ENCODE results near the gene PTPRN2. TPM values are rescaled to one million over a fixed set of nuclear protein-coding genes. Genes with fewer than 3 reads are reported as not detected.

The PTPRN2 gene
- polyA plus RNA-seq, 4 donors = 1.6 to 11.7 (median 4.0) TPM

GRCh38 chr7:158400601-158401225 lies 186.9 kb downstream of the PTPRN2 start:
- Histone ChIP-seq H3K27ac (ENCODE audit: low read depth in 1 of 3, low read length in 2 of 3) (no peak overlapping the region), H3K36me3 (ENCODE audit: control insufficient read depth in 3 of 3, insufficient read depth in 2 of 3, low read depth in 1 of 3, low read length in 3 of 3) (no peaks in the 10 kb centered on the region), H3K9me3 (ENCODE audit: control insufficient read depth in 2 of 2, insufficient read depth in 1 of 2, low read depth in 1 of 2, low read length in 1 of 2) (peaks cover 0 to 9% of the 10 kb centered on the region in 2 donors), H3K4me1 (ENCODE audit: control insufficient read depth in 3 of 3, insufficient read depth in 2 of 3, low read depth in 1 of 3, low read length in 2 of 3) (peaks cover 0 to 14% (median 0%) of the 10 kb centered on the region in 3 donors), H3K27me3 (ENCODE audit: control insufficient read depth in 3 of 3, insufficient read depth in 3 of 3, low read length in 3 of 3) (no peaks in the 10 kb centered on the region), H3K4me3 (ENCODE audit: low read depth in 1 of 3, low read length in 3 of 3) (no peak overlapping the region)
- WGBS, 3 donors = 79 to 90% (median 83%) methylated on average over 24 of the region's 24 CpGs
- DNase-seq (no peak), FAIRE-seq (no peak)

GRCh38 chr7:158399762-158400161 lies 187.9 kb downstream of the PTPRN2 start:
- Histone ChIP-seq H3K27ac (ENCODE audit: low read depth in 1 of 3, low read length in 2 of 3) (no peak overlapping the region), H3K36me3 (ENCODE audit: control insufficient read depth in 3 of 3, insufficient read depth in 2 of 3, low read depth in 1 of 3, low read length in 3 of 3) (no peaks in the 10 kb centered on the region), H3K4me1 (ENCODE audit: control insufficient read depth in 3 of 3, insufficient read depth in 2 of 3, low read depth in 1 of 3, low read length in 2 of 3) (peaks cover 0 to 14% (median 0%) of the 10 kb centered on the region in 3 donors), H3K9me3 (ENCODE audit: control insufficient read depth in 2 of 2, insufficient read depth in 1 of 2, low read depth in 1 of 2, low read length in 1 of 2) (peaks cover 0 to 9% of the 10 kb centered on the region in 2 donors), H3K4me3 (ENCODE audit: low read depth in 1 of 3, low read length in 3 of 3) (no peak overlapping the region), H3K27me3 (ENCODE audit: control insufficient read depth in 3 of 3, insufficient read depth in 3 of 3, low read length in 3 of 3) (no peaks in the 10 kb centered on the region)
- DNase-seq = no peak
- no peak for FAIRE-seq
- 81 to 91% (median 82%) methylated on average over 9 of the region's 9 CpGs for WGBS, 3 donors

- Histone ChIP-seq H3K36me3 (ENCODE audit: control insufficient read depth in 3 of 3, insufficient read depth in 2 of 3, low read depth in 1 of 3, low read length in 3 of 3) (no peaks in the 10 kb centered on the region), H3K4me3 (ENCODE audit: low read depth in 1 of 3, low read length in 3 of 3) (no peak overlapping the region), H3K9me3 (ENCODE audit: control insufficient read depth in 2 of 2, insufficient read depth in 1 of 2, low read depth in 1 of 2, low read length in 1 of 2) (peaks cover 0 to 9% of the 10 kb centered on the region in 2 donors), H3K27ac (ENCODE audit: low read depth in 1 of 3, low read length in 2 of 3) (no peak overlapping the region), H3K27me3 (ENCODE audit: control insufficient read depth in 3 of 3, insufficient read depth in 3 of 3, low read length in 3 of 3) (no peaks in the 10 kb centered on the region), H3K4me1 (ENCODE audit: control insufficient read depth in 3 of 3, insufficient read depth in 2 of 3, low read depth in 1 of 3, low read length in 2 of 3) (peaks cover 0 to 14% (median 0%) of the 10 kb centered on the region in 3 donors)
- 86 to 95% (median 92%) methylated on average over 1 of the region's 1 CpG for WGBS, 3 donors
- no peak for FAIRE-seq
- no peak for DNase-seq
These were observed 188.9 kb downstream of the PTPRN2 start for GRCh38 chr7:158398750-158399149.

- peaks cover 0 to 9% of the 10 kb centered on the region in 2 donors for H3K9me3 ChIP-seq (ENCODE audit: control insufficient read depth in 2 of 2, insufficient read depth in 1 of 2, low read depth in 1 of 2, low read length in 1 of 2)
- WGBS, 3 donors = 90 to 95% (median 92%) methylated on average over 6 of the region's 6 CpGs
- no peak overlapping the region for H3K27ac ChIP-seq (ENCODE audit: low read depth in 1 of 3, low read length in 2 of 3)
- H3K36me3 ChIP-seq (ENCODE audit: control insufficient read depth in 3 of 3, insufficient read depth in 2 of 3, low read depth in 1 of 3, low read length in 3 of 3) = no peaks in the 10 kb centered on the region
- DNase-seq (no peak), FAIRE-seq (no peak)
- peaks cover 0 to 14% (median 0%) of the 10 kb centered on the region in 3 donors for H3K4me1 ChIP-seq (ENCODE audit: control insufficient read depth in 3 of 3, insufficient read depth in 2 of 3, low read depth in 1 of 3, low read length in 2 of 3)
- no peaks in the 10 kb centered on the region for H3K27me3 ChIP-seq (ENCODE audit: control insufficient read depth in 3 of 3, insufficient read depth in 3 of 3, low read length in 3 of 3)
- H3K4me3 ChIP-seq (ENCODE audit: low read depth in 1 of 3, low read length in 3 of 3) = no peak overlapping the region
These were observed 189.7 kb downstream of the PTPRN2 start for GRCh38 chr7:158397885-158398284.

- Histone ChIP-seq H3K27ac (ENCODE audit: low read depth in 1 of 3, low read length in 2 of 3) (peak overlapping the region in 1 of 3 donors; percentile 13), H3K9me3 (ENCODE audit: control insufficient read depth in 2 of 2, insufficient read depth in 1 of 2, low read depth in 1 of 2, low read length in 1 of 2) (peaks cover 0 to 9% of the 10 kb centered on the region in 2 donors), H3K36me3 (ENCODE audit: control insufficient read depth in 3 of 3, insufficient read depth in 2 of 3, low read depth in 1 of 3, low read length in 3 of 3) (no peaks in the 10 kb centered on the region), H3K27me3 (ENCODE audit: control insufficient read depth in 3 of 3, insufficient read depth in 3 of 3, low read length in 3 of 3) (no peaks in the 10 kb centered on the region), H3K4me1 (ENCODE audit: control insufficient read depth in 3 of 3, insufficient read depth in 2 of 3, low read depth in 1 of 3, low read length in 2 of 3) (peaks cover 0 to 14% (median 0%) of the 10 kb centered on the region in 3 donors), H3K4me3 (ENCODE audit: low read depth in 1 of 3, low read length in 3 of 3) (no peak overlapping the region)
- peak in 1 of 2 donors; percentile 58 for DNase-seq
- 61 to 65% (median 64%) methylated on average over 10 of the region's 10 CpGs for WGBS, 3 donors
- FAIRE-seq = no peak
These were observed 190.4 kb downstream of the PTPRN2 start for GRCh38 chr7:158396982-158397862.

- Histone ChIP-seq H3K27ac (ENCODE audit: low read depth in 1 of 3, low read length in 2 of 3) (peak overlapping the region in 1 of 3 donors; percentile 13), H3K4me3 (ENCODE audit: low read depth in 1 of 3, low read length in 3 of 3) (no peak overlapping the region), H3K9me3 (ENCODE audit: control insufficient read depth in 2 of 2, insufficient read depth in 1 of 2, low read depth in 1 of 2, low read length in 1 of 2) (peaks cover 0 to 9% of the 10 kb centered on the region in 2 donors), H3K27me3 (ENCODE audit: control insufficient read depth in 3 of 3, insufficient read depth in 3 of 3, low read length in 3 of 3) (no peaks in the 10 kb centered on the region), H3K4me1 (ENCODE audit: control insufficient read depth in 3 of 3, insufficient read depth in 2 of 3, low read depth in 1 of 3, low read length in 2 of 3) (peaks cover 0 to 14% (median 0%) of the 10 kb centered on the region in 3 donors), H3K36me3 (ENCODE audit: control insufficient read depth in 3 of 3, insufficient read depth in 2 of 3, low read depth in 1 of 3, low read length in 3 of 3) (no peaks in the 10 kb centered on the region)
- DNase-seq (no peak), FAIRE-seq (no peak)
- 68 to 70% (median 69%) methylated on average over 17 of the region's 17 CpGs for WGBS, 3 donors
These were observed 191.2 kb downstream of the PTPRN2 start for GRCh38 chr7:158396301-158396905.

GRCh38 chr7:158395780-158396278 lies 191.8 kb downstream of the PTPRN2 start:
- Histone ChIP-seq H3K4me3 (ENCODE audit: low read depth in 1 of 3, low read length in 3 of 3) (no peak overlapping the region), H3K27me3 (ENCODE audit: control insufficient read depth in 3 of 3, insufficient read depth in 3 of 3, low read length in 3 of 3) (no peaks in the 10 kb centered on the region), H3K4me1 (ENCODE audit: control insufficient read depth in 3 of 3, insufficient read depth in 2 of 3, low read depth in 1 of 3, low read length in 2 of 3) (peaks cover 0 to 14% (median 0%) of the 10 kb centered on the region in 3 donors), H3K27ac (ENCODE audit: low read depth in 1 of 3, low read length in 2 of 3) (no peak overlapping the region), H3K36me3 (ENCODE audit: control insufficient read depth in 3 of 3, insufficient read depth in 2 of 3, low read depth in 1 of 3, low read length in 3 of 3) (no peaks in the 10 kb centered on the region), H3K9me3 (ENCODE audit: control insufficient read depth in 2 of 2, insufficient read depth in 1 of 2, low read depth in 1 of 2, low read length in 1 of 2) (peaks cover 0 to 9% of the 10 kb centered on the region in 2 donors)
- 61 to 74% (median 65%) methylated on average over 25 to 28 of the region's 28 CpGs for WGBS, 3 donors
- DNase-seq (peak; percentile 12 to 42), FAIRE-seq (no peak)

- H3K4me3 ChIP-seq (ENCODE audit: low read depth in 1 of 3, low read length in 3 of 3) = no peak overlapping the region
- no peak overlapping the region for H3K27ac ChIP-seq (ENCODE audit: low read depth in 1 of 3, low read length in 2 of 3)
- DNase-seq (no peak), FAIRE-seq (no peak)
- no peaks in the 10 kb centered on the region for H3K27me3 ChIP-seq (ENCODE audit: control insufficient read depth in 3 of 3, insufficient read depth in 3 of 3, low read length in 3 of 3)
- peaks cover 0 to 14% (median 0%) of the 10 kb centered on the region in 3 donors for H3K4me1 ChIP-seq (ENCODE audit: control insufficient read depth in 3 of 3, insufficient read depth in 2 of 3, low read depth in 1 of 3, low read length in 2 of 3)
- H3K36me3 ChIP-seq (ENCODE audit: control insufficient read depth in 3 of 3, insufficient read depth in 2 of 3, low read depth in 1 of 3, low read length in 3 of 3) = no peaks in the 10 kb centered on the region
- H3K9me3 ChIP-seq (ENCODE audit: control insufficient read depth in 2 of 2, insufficient read depth in 1 of 2, low read depth in 1 of 2, low read length in 1 of 2) = peaks cover 0 to 9% of the 10 kb centered on the region in 2 donors
- WGBS, 3 donors = 90 to 95% (median 91%) methylated on average over 15 to 46 of the region's 46 CpGs
These were observed 192.3 kb downstream of the PTPRN2 start for GRCh38 chr7:158395349-158395748.
